ENCODE measurements around the gene SCAF1.

The SCAF1 gene

GRCh38 chr19:49685845-49686332, 43.9 kb downstream of the SCAF1 start:
- no peak for DNase-seq (ENCODE audit: low spot score)

GRCh38 chr19:49686503-49687088, 44.6 kb downstream of the SCAF1 start:
- no peak for DNase-seq (ENCODE audit: low spot score)

- DNase-seq (ENCODE audit: low spot score): no peak
Measured at GRCh38 chr19:49687150-49687549, 45.1 kb downstream of the SCAF1 start.

- DNase-seq (ENCODE audit: low spot score): no peak
Measured at GRCh38 chr19:49687566-49688316, 45.7 kb downstream of the SCAF1 start.

GRCh38 chr19:49688531-49689132, 46.6 kb downstream of the SCAF1 start:
- no peak for DNase-seq (ENCODE audit: low spot score)

- no peak for DNase-seq (ENCODE audit: low spot score)
Measured at GRCh38 chr19:49689133-49690078, 47.4 kb downstream of the SCAF1 start, which contains the start of gene ADM5. Gene ADM5 (plus strand): TSS chr19:49689594. CDS start chr19:49689838, 244 bp downstream.

- DNase-seq (ENCODE audit: low spot score): no peak
Measured at GRCh38 chr19:49690079-49690655, 48.2 kb downstream of the SCAF1 start.

GRCh38 chr19:49690656-49691242, 48.7 kb downstream of the SCAF1 start, which contains the start of gene CPT1C:
Gene CPT1C (plus strand): TSS chr19:49691116. CDS start chr19:49692253, 1,137 bp downstream.
- peak; percentile 84 for DNase-seq (ENCODE audit: low spot score)

- peak; percentile 79 for DNase-seq (ENCODE audit: low spot score)
Measured at GRCh38 chr19:49691243-49692146, 49.5 kb downstream of the SCAF1 start.

- no peak for DNase-seq (ENCODE audit: low spot score)
Measured at GRCh38 chr19:49692147-49692506, 50.1 kb downstream of the SCAF1 start.

GRCh38 chr19:49696115-49696514, 54.1 kb downstream of the SCAF1 start:
- DNase-seq (ENCODE audit: low spot score): no peak

- no peak for DNase-seq (ENCODE audit: low spot score)
Measured at GRCh38 chr19:49696865-49697264, 54.9 kb downstream of the SCAF1 start.

GRCh38 chr19:49699364-49699763, 57.4 kb downstream of the SCAF1 start:
- no peak for DNase-seq (ENCODE audit: low spot score)

- no peak for DNase-seq (ENCODE audit: low spot score)
Measured at GRCh38 chr19:49700563-49700962, 58.6 kb downstream of the SCAF1 start.

- no peak for DNase-seq (ENCODE audit: low spot score)
Measured at GRCh38 chr19:49701271-49701786, 59.3 kb downstream of the SCAF1 start.

- no peak for DNase-seq (ENCODE audit: low spot score)
Measured at GRCh38 chr19:49704888-49705642, 63.1 kb downstream of the SCAF1 start.

GRCh38 chr19:49705919-49706318, 63.9 kb downstream of the SCAF1 start:
- DNase-seq (ENCODE audit: low spot score): no peak
